Panc1 (cell line): ENCODE results near the gene TBC1D22B. TPM values are rescaled to one million over a fixed set of nuclear protein-coding genes. Genes with fewer than 3 reads are reported as not detected.

Source experiments
- ATAC-seq: fragments of 200-7000 bp; cut with Tn5 transposase; 2 replicates; pipeline ENCODE4 v1.9.1; 2020; ENCODE audit warnings: mild to moderate bottlenecking, moderate library complexity
- BruUV-seq: library from RNA; stranded (reverse); fragments of 400-500 nt; replicated peaks from 2 replicates; lab custom pipeline; 2021; lab: Mats Ljungman, UMichigan
- CTCF ChIA-PET: fragments of 300-600 bp; sonication (Branson Sonifier 250); formaldehyde crosslinking; loops from one replicate; lab custom pipeline; 2022; ENCODE audit warnings: antibody characterized with exemption; lab: Charles Lee
- POLR2A ChIA-PET: fragments of 300-600 bp; sonication (Branson Sonifier 250); formaldehyde crosslinking; loops from one replicate; lab custom pipeline; 2022; ENCODE audit warnings: antibody characterized with exemption; lab: Charles Lee
- DNase-seq: peaks from one replicate; pipeline ENCODE4 v3.0.0-alpha.2; 2010; ENCODE audit warnings: low read depth, low spot score
- H3K27ac ChIP-seq: 2 replicates; pipeline ENCODE4 v1.5.1; 2011; ENCODE audit warnings: mild to moderate bottlenecking, low read length, inconsistent platforms
- H3K27me3 ChIP-seq: fragments of 200-500 bp; sonication (Bioruptor generic); 2 replicates; pipeline ENCODE4 v1.6.0; 2014; ENCODE audit warnings: low read length, inconsistent platforms; ENCODE audit not compliant: control insufficient read depth, insufficient read depth
- H3K36me3 ChIP-seq: fragments of 200-500 bp; sonication (Bioruptor generic); 2 replicates; pipeline ENCODE4 v1.5.1; 2014; ENCODE audit warnings: inconsistent platforms, mild to moderate bottlenecking, low read length, moderate library complexity; ENCODE audit not compliant: control insufficient read depth, insufficient read depth
- H3K4me1 ChIP-seq: 2 replicates; pipeline ENCODE4 v1.5.1; 2011; ENCODE audit warnings: inconsistent platforms, mild to moderate bottlenecking, low read length, moderate library complexity; ENCODE audit not compliant: control insufficient read depth, insufficient read depth
- H3K4me3 ChIP-seq, 2 experiments: 2 replicates each; pipeline ENCODE4 v1.5.1; 2011 to 2012; ENCODE audit warnings: low read depth in 2 of 2, low read length in 2 of 2, mild to moderate bottlenecking in 2 of 2, inconsistent platforms in 1 of 2, moderate library complexity in 1 of 2
- H3K9me3 ChIP-seq: fragments of 200-500 bp; sonication (Bioruptor generic); 2 replicates; pipeline ENCODE4 v1.5.1; 2014; ENCODE audit warnings: low read depth, mild to moderate bottlenecking, inconsistent platforms, low read length, moderate library complexity; ENCODE audit not compliant: control insufficient read depth, insufficient read depth
- CTCF ChIP-seq: fragments of 450-650 bp; IDR thresholded peaks from 2 replicates; pipeline ENCODE4 v1.5.1; 2017; ENCODE audit warnings: mild to moderate bottlenecking
- POLR2AphosphoS5 ChIP-seq: IDR thresholded peaks from 2 replicates; pipeline ENCODE4 v1.6.1; 2012; ENCODE audit warnings: mild to moderate bottlenecking, low read depth, low read length, moderate library complexity
- REST ChIP-seq, 2 experiments: IDR thresholded peaks; 2 replicates each; pipeline ENCODE4 v1.6.1; 2011 to 2012; ENCODE audit warnings: low read depth in 2 of 2, control low read depth in 1 of 2, low read length in 1 of 2, mild to moderate bottlenecking in 1 of 2, moderate library complexity in 1 of 2; ENCODE audit not compliant: insufficient read depth in 1 of 2
- SIN3A ChIP-seq: IDR thresholded peaks from 2 replicates; pipeline ENCODE4 v1.6.1; 2012; ENCODE audit warnings: low read depth, mild to moderate bottlenecking, low read length, moderate library complexity, borderline replicate concordance; ENCODE audit not compliant: insufficient read depth
- TCF7L2 ChIP-seq: IDR thresholded peaks from 2 replicates; pipeline ENCODE4 v1.6.1; 2011; ENCODE audit warnings: mild to moderate bottlenecking, low read depth, low read length, inconsistent platforms
- in situ Hi-C: cut with HindIII; loops from 2 replicates; pipeline ENCODE4 v1.10.0; 2016; ENCODE audit warnings: low sequenced_read_pairs, low pct_unique_long_range_greater_than_20kb
- intact Hi-C: fragments of 100-400 bp; cut with micrococcal nuclease; formaldehyde crosslinking; loops from one replicate; pipeline ENCODE4 v1.10.0; 2022; ENCODE audit not compliant: unreplicated experiment
- total RNA-seq: library from RNA; stranded (reverse); gene quantifications from one replicate; pipeline ENCODE4 v1.2.1, GENCODE V29; 2021; ENCODE audit not compliant: unreplicated experiment

Gene TBC1D22B
- total RNA-seq, 1 experiment from 2014 or later: 13.0 TPM

GRCh38 chr6:37299990-37300389 lies 42.4 kb downstream of the TBC1D22B start:
- ATAC-seq (no peak), DNase-seq (no peak)
- Histone ChIP-seq H3K36me3 (no peaks in the 10 kb centered on the region; the same call in 1 of the 2 replicates), H3K9me3 (no peaks in the 10 kb centered on the region), H3K27ac (no peak overlapping the region), H3K4me3 (no peak overlapping the region), H3K27me3 (no peaks in the 10 kb centered on the region), H3K4me1 (no peaks in the 10 kb centered on the region)
- CTCF ChIA-PET: interaction anchor here (0.6 to 0.7 kb wide), 2 partner anchors 57 to 536 kb away, joined by 4 to 7 read pairs; no protein-coding TSS in a partner anchor
- in situ Hi-C loops: no loop called here
- POLR2A ChIA-PET: no interaction called here
- no TSS peak for BruUV-seq
- TF ChIP-seq TCF7L2 (no peak), SIN3A (no peak)
- intact Hi-C loops: no loop called here

- CTCF ChIA-PET: no interaction called here
- BruUV-seq: no TSS peak
- H3K4me1 ChIP-seq: no peaks in the 10 kb centered on the region
- POLR2A ChIA-PET: no interaction called here
- intact Hi-C loops: no loop called here
- H3K4me3 ChIP-seq: no peak overlapping the region
- no peaks in the 10 kb centered on the region for H3K9me3 ChIP-seq
- H3K36me3 ChIP-seq: no peaks in the 10 kb centered on the region; the same call in 1 of the 2 replicates
- no peak for ATAC-seq
- TF ChIP-seq REST (IDR thresholded peaks at IDR 0.05; ENCODE audit: insufficient read depth in 1 of 2, low read depth in 2 of 2, low read length in 1 of 2): no peak
- no peak for TF ChIP-seq TCF7L2
- TF ChIP-seq CTCF: no peak
- TF ChIP-seq SIN3A: no peak
- TF ChIP-seq POLR2AphosphoS5: no peak
- H3K27ac ChIP-seq: no peak overlapping the region
- H3K27me3 ChIP-seq: no peaks in the 10 kb centered on the region
- DNase-seq: no peak
- in situ Hi-C loops: no loop called here
Measured at GRCh38 chr6:37302086-37302686, 44.6 kb downstream of the TBC1D22B start.

- POLR2A ChIA-PET: no interaction called here
Measured at GRCh38 chr6:37303091-37303660, 45.6 kb downstream of the TBC1D22B start.

More at GRCh38 chr6:37303091-37303660, 45.6 kb downstream of the TBC1D22B start:
- Histone ChIP-seq H3K27ac (no peak overlapping the region), H3K36me3 (no peaks in the 10 kb centered on the region; the same call in 1 of the 2 replicates), H3K4me3 (no peak overlapping the region), H3K27me3 (no peaks in the 10 kb centered on the region), H3K9me3 (no peaks in the 10 kb centered on the region), H3K4me1 (no peaks in the 10 kb centered on the region)
- CTCF ChIA-PET: interaction anchor here (0.6 kb wide), 1 partner anchor 10 kb away, joined by 3 read pairs; no protein-coding TSS in a partner anchor
- intact Hi-C loops: no loop called here
- TF ChIP-seq SIN3A (no peak), POLR2AphosphoS5 (no peak), REST (IDR thresholded peaks at IDR 0.05; ENCODE audit: insufficient read depth in 1 of 2, low read depth in 2 of 2, low read length in 1 of 2) (no peak), TCF7L2 (no peak), CTCF (no peak)
- ATAC-seq: no peak
- BruUV-seq: no TSS peak
- in situ Hi-C loops: no loop called here
- DNase-seq: no peak
